Measurements from ENCODE around the gene CAMK4.

The CAMK4 gene

DNA sequence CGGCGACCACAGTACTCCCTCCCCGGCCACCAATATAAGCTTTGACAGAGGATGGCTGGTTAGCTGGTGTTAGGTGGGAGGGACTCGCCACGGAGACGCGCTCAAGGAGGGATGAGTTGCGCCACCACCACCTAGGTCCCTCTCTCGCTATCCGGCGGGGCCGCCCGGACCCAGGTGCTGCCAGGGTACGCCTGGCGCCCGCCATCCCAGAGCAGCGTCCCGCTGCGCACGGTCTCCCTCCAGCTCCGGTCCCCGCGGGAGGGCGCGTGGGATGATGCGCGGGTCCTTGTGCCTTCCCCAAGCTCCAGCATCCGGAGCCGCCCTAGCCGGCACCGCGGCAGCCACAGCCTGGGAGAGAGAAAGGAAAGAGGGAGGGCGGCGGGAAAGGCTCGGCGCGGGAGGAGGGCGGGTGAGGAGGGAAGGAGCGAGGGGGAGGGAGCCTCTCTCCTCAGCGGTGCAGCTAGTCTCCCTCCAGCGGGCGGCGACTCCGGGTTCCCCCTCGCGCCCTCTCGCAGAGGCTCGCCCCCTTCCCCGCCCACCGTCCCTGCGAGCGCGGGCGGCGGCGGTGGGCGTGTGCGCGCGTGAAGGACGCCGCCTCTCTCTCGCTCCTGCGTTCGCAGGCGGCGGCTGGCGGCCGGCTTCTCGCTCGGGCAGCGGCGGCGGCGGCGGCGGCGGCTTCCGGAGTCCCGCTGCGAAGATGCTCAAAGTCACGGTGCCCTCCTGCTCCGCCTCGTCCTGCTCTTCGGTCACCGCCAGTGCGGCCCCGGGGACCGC is at the start of gene CAMK4:
TSS of gene CAMK4 (plus strand) at position 598 of the 774 bp plus-strand sequence. CDS start at position 698, 100 bp downstream.
- peak; percentile 45 for DNase-seq

DNA sequence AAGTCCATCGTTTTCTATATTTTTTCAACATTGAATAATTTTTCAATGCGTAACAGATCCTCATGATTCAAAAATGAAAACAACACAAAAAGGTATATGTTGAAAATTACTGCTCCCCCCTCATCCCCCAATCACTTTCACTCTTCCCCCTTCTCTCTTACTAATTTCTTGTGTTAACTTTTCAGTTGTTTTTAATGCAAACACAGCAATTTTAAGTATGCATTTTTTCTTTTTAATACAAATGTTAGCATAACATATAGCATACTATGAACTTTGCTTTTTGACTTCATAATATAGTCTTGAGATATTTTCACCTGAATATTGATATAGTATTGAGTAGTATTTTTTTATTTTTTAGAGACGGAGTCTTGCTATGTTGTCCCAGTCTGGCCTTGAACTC is 41.1 kb upstream of the CAMK4 start:
- DNase-seq, result no peak

DNA sequence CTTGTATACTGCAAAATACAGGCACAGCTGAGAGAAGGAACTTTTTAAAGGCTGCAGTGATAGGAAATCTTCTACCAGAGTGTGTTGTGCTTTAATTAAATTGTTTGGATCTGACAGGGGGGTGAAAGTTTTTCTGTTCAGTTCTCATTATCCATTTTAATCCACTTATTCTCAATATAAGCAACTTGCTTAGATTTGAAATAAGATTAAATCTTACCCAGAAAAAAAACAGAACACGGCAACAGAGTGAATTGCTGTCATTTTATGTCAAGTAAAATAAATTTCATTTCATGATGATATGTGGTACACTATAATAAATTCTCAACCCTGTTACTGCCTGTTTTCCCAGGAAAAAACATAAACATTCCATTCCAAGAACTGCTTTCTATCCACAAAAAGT is 37.1 kb upstream of the CAMK4 start:
- DNase-seq, result no peak

DNA sequence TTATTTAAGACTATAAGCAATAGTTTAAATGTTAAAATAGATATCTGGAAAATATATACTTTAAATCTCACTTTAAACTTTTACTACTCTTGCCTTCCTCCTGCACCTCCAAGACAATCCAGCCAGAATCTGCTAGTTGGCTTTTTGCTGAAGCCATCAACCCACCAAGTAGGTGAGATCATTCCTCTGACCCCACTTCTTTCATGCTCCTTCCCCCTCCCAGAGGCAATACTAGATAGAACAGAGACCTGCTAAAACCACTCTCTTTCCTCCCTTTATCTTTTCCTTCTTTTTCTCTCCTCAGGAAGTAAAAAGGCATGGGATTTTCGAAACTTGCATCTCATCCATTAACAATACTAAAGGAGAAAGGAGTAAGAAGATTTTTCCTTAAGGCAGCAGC is 30.1 kb upstream of the CAMK4 start:
- no peak for DNase-seq

DNA sequence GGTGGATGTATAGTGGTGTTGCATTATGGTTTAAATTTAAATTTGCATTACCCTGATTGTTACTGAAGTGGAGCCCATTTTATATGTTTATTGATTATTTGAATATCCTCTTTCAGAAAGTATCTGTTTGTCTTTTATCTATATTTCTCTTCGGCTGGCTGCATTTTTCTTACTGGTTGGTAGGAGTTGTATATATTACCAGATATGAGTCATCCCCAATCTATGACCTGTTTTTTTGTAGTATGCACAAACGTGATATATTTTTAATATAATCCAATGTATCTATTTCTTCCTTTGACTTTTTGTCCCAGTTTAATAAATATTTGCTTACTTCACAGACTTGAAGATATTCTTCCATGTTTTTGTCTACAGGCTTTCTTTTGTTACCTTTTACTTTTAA is 29.3 kb upstream of the CAMK4 start:
- DNase-seq, result no peak

DNA sequence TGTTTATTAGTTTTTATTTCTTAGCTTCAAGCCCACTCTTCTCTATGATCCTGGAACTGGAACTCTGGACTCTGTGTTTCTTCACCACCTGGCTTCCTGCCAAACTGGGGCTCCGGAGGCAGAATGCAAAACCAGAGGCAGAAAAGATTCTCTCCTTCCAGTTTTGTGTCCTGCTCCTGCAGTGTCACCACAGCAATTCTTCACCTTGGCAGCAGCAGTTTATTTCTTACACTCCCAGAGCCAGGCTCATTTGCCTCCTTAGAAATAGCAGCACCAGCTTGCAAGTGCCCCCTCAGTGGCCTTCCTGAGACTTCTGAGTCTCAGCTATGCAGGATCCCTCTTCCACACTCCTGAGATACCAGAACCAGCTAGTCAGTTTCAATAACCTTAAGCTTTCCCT is 26.7 kb upstream of the CAMK4 start:
- DNase-seq, result no peak

DNA sequence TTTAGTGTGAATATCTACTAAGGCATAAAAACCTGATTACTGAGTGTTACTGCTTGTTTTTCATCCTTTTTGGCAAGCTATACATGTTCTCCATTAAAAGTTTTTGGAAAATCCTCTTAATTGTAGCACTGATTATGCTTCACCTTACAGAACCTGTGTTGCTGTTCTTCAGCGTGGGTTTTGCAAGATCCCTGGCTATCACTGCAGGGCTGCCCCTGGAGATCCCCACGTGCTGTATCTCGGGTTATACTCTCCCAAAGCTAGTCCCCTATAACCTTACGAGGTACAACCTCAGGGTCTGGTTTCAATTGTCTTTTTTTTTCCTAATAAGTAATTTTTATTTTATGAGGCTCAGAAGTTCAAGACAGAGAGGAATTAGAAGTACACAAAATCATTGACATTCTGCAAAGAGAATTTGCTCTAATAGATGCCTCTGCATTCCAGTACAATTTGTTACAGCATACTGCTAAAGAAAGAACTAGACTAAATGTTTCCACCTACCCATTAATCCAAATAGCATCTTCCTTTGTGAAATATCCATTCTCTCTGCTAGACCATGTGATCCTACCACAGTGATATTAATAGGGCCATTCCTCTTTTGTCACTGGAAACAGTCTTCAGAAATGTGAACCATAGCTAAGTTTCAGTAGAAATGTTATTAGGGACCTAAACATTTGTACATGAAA is 25.8 kb upstream of the CAMK4 start:
- no peak for DNase-seq

DNA sequence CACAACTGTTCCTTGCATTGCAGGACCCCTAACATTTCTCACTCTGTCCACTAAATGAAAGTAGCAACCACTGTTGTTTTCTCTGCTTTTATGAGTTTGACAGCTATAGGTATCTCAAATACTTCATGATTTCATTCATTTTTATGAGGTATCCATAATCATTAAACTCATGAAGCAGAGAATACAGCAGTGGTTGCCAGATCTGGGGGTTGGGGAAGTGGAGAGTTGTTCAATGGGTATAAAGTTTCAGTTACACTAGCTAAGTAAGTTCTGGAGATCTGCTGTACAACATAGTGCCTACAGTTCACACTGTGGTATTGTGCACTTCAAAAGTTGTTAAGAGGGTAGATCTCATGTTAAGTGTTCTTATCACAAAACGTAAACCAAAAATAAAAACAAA is 23.4 kb upstream of the CAMK4 start:
- peak; percentile 0 for DNase-seq

DNA sequence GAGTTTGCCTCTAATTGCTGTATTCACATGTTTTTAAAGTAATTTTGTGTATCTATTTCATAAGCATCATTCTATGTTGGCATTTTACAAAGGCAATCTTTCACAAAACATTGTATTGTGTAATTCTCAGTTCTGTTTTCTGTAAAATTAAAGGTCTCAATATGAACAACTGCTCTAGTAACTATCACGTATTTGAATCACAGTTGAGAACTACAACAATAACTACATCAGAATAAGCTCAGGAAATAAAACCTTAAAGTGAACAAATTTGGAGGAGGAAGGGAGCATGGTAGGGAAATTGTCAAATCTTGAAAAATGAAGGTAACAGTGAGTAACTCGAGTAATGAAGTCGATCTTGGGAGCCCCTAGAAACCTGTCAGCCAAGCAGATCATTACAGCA is 22.5 kb upstream of the CAMK4 start:
- DNase-seq, result no peak

DNA sequence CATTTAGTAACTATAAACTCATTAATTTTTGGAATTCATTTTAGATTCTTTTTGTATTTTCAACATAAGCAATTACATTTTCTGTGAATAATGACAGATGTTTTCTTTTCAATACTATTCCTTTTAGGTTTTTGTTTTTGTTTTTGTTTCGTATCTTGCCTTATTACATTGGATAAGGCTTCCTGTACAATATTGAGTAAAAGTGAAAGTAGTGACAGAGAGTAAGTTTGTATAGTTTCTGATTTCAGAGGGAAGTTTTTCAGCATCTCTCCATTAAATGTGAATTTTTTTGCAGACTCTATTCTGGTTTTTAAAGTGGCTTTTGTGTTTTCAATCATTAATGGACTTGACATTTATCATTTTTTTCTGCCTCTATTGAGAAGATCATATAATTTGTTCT is 12.8 kb upstream of the CAMK4 start:
- no peak for DNase-seq

DNA sequence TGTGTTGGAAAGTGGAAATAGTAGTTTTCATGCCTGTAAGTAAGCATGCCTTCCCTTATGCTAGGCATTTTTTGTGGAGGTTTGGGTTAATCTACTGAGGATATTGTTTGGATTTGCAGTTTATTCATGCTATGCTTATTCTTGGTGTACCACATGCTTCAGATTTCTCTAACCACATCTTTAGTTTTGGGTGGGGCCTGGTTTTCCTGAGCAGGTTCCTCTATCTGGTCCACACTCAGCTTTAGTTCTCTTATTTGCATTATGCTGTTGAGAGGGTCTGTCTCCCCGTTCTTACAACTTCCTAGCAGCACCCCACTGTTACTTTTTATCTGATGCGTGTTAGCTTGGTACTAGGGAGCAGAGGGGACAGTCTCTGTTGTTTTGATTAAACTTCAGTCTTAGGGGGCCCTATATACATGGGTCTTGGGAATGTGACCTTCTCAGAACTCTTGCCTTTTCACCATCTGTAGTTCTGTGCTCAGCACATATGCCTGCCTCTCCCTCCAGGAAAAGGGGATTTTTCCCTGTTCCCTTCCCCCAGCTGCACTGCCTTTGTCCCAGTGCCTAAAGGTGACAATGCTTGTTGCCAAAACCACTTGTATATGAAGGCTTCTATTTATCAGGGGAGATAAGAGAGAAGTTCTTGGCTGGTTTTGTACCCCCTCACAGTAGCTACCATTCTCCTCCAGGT is 10.0 kb upstream of the CAMK4 start:
- DNase-seq, result no peak

DNA sequence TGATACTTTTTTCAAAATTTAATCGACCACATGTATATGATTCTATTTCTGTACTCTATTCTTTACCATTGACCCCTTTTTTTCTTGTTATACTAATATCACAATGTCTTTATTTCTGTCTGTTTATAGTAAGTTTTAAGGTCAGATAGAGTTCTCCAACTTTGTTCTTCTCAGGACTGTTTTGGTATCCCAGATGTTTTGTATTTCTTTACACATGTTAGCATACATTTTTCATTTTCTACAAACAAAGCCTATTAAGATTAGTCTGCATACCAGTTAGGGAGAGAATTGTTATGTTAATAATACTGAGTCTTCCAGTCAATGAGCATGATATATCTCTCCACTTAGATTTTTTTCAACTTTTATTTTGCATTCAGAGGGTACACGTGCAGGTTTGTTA is 8.2 kb upstream of the CAMK4 start:
- no peak for DNase-seq

DNA sequence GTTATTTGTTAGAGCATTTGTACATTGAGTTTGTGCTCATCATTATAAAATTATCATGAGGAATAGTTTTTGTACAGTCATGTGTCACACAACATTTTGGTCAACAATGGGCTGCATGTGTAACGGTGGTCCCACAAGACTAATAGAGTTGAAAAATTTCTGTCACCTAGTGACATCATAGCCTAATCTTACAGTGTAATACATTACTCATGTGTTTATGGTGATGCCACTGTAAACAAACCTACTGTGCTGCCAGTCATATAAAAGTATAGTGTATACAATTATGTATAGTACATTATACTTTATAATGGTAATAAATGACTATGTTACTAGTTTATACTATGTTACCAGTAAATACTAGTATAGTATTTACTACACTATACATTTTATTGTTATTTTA is 3.0 kb upstream of the CAMK4 start:
- DNase-seq, result no peak

DNA sequence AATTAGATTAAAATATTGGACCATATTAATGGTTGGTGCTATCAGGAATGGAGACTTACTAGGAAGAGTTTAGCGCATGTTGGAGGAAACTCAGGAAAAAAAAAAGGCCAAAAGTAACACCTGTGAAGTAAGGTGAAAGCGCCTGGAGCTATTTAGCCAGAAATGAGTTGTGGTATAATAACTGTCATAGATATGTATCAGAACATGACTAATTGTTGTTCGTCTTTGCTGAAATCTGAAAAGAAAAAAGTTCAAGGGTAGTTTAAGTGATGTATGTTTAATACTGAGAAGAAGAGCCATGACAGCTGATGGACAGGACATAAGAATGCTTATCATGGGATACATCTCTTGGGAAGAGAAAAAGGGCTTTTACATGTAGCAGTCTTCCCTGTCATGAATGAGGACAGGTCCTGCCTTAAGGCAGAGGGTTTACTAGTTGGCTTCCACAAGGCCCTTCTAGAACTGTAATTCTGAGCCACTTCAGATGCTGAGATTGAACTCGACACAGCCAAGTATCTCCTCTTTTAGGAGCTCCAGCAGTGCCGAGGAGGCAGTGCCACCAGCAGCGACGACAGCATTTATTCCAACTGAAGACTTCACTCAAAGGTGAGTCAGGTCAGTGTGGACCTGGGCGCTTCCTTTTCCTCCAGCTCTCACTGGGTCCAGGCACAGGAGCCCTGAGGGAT is 940 bp upstream of the CAMK4 start:
- DNase-seq, result peak; percentile 2

DNA sequence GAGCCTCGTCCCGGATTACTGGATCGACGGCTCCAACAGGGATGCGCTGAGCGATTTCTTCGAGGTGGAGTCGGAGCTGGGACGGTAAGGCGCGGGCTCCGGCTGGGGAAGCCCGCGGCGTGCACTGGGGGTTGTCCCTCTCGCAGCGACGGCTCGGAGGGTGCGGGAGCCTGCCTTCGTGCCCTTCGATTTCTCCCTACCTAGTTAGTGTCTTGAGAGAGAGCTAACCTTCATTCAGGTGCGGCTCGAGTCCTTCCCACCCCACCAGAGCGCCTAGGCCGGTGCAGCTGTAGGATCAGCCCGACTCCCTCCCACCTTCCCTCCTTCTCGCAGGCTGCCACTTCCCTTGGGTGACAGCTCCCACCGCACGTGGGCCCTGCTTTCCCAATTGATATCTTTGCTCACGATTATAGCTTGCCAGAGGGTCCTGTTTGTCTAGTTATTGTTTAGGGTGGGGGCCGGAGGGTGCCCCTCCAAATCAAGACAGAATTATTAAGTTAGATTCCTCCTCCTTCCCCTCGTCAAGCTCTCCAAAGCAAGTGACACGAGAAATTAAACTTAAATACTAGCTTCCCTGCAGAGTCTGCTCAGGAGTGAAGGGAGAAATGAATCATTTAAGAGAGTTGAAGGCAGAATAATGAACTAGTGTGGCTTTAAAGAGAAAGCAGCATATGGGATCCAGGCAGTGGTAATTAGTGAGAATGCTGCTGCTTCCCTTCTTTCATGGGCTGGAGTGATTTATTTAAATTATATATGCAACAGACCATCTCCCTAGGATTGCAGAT is 569 bp downstream of the CAMK4 start:
- DNase-seq, result no peak

DNA sequence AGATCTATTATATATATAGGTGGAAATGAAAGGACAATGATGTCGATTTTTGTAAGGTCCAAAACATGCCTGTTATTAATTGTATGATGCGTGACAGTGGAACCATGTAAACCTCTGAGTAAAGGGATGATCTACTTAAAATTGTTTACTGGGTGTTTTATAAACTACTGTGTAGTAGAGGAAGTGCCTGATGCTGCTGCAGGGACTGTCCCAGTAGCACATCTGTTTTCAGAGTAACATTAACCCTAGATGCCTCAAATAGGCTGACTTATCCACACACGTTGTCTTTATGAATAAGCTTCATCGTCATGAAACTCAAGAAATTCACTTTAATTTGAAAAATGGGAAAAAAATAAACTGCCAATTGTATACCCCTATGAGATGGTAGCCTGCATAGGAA is 1.7 kb downstream of the CAMK4 start:
- no peak for DNase-seq

DNA sequence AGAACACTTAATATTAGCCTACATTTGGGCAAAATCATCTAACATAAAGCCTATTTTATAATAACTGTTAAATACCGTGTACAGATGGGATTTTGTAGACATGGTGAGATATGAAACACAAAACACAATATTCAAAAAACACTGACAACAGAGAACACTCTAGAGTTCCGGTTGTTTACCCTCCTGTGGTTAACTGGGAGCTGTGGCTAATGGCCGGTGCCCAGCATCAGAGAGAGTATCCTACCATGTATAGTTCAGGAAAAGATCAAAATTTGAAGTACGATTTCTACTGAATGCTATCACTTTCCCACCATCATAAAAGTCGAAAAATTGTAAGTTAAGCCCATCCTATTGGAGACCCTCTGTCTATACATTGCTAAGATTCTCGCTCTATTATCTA is 2.4 kb downstream of the CAMK4 start:
- no peak for DNase-seq

DNA sequence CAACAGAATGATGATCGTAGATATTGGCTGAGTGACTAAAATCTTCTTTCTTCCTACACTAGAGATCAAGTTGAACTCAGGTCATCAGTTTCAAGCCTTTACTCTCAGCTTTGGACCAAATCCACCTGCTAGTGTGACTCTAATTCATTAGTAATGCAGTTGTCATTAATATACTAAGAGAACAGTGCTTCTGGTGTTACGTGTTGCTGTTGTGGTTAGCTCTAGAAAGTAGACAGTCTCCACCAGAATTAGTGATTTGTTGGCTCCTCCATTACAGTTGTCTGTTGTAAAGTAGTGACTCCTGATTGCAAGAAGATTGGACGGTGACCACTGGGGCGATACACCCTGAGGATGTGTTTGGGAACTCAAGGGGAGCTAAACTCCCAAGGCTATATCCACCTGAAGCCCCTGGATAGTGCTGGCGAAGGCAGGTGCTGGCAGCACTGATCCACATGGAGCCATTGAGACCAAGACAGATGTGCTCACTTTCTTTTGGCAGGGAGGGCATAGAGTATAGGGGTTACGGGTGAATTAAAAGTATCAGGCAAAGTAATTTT is 3.1 kb downstream of the CAMK4 start:
- no peak for DNase-seq

DNA sequence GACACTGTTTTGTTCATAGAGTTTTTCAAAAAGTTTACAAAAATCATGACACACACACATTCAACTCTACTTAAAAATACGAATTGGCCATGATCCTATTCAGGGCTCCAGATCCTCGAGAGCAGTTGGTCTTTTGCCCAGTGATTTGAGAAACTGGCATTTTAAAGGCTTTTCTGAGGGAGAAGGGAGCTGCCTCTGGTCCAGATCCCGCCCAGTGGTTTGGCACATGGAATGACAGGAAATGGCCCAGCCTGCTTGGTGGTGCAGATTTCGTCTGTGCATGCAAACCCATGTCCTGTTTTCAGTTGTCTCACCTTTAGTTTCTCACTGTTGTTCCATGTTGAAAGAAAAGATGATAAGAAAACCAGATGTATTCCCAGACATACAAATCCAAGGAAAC is 3.6 kb downstream of the CAMK4 start:
- no peak for DNase-seq

DNA sequence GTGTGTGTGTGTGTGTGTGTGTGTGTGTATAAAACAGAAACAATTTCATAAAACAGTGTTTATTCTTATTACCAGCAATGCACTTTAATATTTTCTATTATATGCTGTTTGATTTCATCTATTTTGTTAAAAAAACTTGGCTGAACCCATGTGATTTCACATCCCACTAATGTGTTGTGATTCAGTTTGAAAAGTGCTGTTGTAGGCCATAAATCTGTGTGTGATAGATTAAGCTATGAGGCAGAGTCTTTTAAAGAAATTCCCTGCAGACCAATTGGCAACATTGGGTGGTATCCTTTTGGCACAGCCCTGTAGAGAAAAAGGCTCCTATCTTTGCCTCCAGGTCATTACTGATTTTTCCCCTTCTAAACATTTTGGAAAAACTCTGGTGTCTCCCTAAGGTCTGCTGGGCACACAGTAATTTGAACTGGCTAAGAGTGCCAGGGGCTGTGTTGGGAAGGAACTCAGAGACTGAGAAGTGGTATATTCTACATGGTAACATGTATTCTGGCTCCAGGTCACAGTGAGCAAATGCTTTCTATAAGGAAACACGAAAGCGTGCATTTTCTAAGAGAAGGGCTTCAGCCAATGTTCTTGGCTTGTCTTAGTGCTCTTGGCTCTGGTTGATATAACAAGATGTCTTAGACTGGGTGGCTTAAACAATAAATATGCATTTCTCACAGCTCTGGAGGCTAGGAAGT is 4.5 kb downstream of the CAMK4 start:
- no peak for DNase-seq

DNA sequence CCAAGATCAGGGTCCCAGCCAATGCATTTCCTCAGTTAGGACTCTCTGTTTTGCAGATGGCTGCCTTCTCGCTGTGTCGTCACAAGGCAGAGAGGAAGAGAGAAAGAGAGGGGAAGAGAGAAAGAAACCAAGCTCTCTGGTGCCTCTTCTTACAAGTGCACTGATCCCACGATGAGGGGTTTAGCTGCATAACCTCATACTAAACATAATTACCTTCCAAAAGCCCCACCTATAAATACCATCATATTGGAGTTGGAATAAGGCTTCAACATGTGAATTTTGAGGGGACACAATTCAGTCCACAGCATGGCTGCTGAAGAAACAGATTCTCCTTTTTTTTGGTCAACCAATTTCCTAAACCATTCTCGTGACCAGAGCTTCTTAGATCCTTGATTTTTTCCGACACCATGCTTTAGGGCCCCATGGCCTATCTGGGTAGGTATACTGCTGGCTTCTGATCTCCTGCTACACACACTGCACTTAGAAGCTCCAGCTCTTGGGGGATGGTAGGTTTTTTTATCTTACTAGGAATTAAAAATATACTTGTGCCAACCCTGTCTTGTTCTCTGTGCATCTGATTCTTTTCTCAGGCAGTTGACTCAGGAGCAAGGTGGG is 5.1 kb downstream of the CAMK4 start:
- DNase-seq, result no peak
